HepG2 (cell line): Measurements from ENCODE around the gene CMTM2.

ENCODE experiments used
- FOXJ3 ChIP-seq: sonication (generic); formaldehyde crosslinking; IDR thresholded peaks from 2 replicates; pipeline ENCODE4 v1.4.0; 2020; ENCODE audit warnings: missing genetic modification reagents, mild to moderate bottlenecking, borderline replicate concordance
- JUNB ChIP-seq: sonication (generic); formaldehyde crosslinking; IDR thresholded peaks from 2 replicates; pipeline ENCODE4 v1.8.0; 2022; ENCODE audit warnings: missing genetic modification reagents, mild to moderate bottlenecking, borderline replicate concordance
- POLR2A ChIP-seq, 2 experiments: IDR thresholded peaks; 2 replicates each; pipeline ENCODE4 v1.6.1; 2011; ENCODE audit warnings: low read depth in 2 of 2, low read length in 2 of 2, mild to moderate bottlenecking in 1 of 2, moderate library complexity in 1 of 2; ENCODE audit not compliant: insufficient read depth in 1 of 2
- RAD51 ChIP-seq: fragments of 450-650 bp; IDR thresholded peaks from 2 replicates; pipeline ENCODE4 v1.6.1; 2016; ENCODE audit warnings: borderline replicate concordance
- SUZ12 ChIP-seq: fragments of 150-350 bp; IDR thresholded peaks from 2 replicates; pipeline ENCODE4 v1.6.1; 2014; ENCODE audit warnings: low read depth, low read length
- UBTF ChIP-seq: sonication (generic); formaldehyde crosslinking; IDR thresholded peaks from 2 replicates; pipeline ENCODE4 v1.4.0; 2020; ENCODE audit warnings: mild to moderate bottlenecking, missing genetic modification reagents
- TF ChIP-seq, protein P1 (sequence below): sonication (generic); formaldehyde crosslinking; IDR thresholded peaks from 2 replicates; pipeline ENCODE4 v1.4.0; 2020; ENCODE audit warnings: missing genetic modification reagents

DNA sequence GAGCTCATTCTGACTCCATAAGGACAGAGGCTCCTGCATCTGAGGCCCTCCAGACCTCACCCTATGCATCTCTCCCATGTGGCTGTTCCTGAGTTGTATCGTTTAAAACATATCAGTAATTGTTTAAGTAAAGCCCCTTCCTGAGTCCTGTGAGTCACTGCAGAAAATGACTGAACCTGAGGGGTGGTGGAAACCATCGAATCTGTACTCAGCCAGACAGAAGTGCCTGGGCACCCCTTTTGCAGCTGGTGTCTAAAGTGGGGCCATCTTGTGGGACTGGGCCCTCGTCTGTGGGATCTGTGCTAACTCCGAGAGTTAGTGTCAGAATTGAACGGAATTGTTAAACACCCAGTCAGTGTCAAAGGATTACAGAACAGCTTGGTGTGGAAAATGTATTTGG, 50.6 kb downstream of the CMTM2 start:
- TF ChIP-seq, protein P1, sequence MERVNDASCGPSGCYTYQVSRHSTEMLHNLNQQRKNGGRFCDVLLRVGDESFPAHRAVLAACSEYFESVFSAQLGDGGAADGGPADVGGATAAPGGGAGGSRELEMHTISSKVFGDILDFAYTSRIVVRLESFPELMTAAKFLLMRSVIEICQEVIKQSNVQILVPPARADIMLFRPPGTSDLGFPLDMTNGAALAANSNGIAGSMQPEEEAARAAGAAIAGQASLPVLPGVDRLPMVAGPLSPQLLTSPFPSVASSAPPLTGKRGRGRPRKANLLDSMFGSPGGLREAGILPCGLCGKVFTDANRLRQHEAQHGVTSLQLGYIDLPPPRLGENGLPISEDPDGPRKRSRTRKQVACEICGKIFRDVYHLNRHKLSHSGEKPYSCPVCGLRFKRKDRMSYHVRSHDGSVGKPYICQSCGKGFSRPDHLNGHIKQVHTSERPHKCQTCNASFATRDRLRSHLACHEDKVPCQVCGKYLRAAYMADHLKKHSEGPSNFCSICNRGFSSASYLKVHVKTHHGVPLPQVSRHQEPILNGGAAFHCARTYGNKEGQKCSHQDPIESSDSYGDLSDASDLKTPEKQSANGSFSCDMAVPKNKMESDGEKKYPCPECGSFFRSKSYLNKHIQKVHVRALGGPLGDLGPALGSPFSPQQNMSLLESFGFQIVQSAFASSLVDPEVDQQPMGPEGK (CRISPR knock-in tag): no peak
- TF ChIP-seq UBTF (CRISPR knock-in tag) (no peak), FOXJ3 (CRISPR knock-in tag) (no peak), RAD51 (no peak), JUNB (CRISPR knock-in tag) (no peak), POLR2A (IDR thresholded peaks at IDR 0.05; ENCODE audit: insufficient read depth in 1 of 2, low read depth in 2 of 2, low read length in 2 of 2) (no peak), SUZ12 (no peak)
